ENCODE results near the gene LAMA5.
A peak's percentile ranks its signal among the peaks of the same experiment; 100 is the strongest.

LAMA5 gene

GRCh38 chr20:62368392-62368975, 1.4 kb upstream of the LAMA5 start:
- H3K4me3 ChIP-seq (IDR thresholded peaks at IDR 0.05; ENCODE audit: insufficient read depth, low read depth, low read length) = no peak overlapping the region

GRCh38 chr20:62367633-62368391, 700 bp upstream of the LAMA5 start:
- Histone ChIP-seq H3K27me3 (ENCODE audit: insufficient read depth, low read depth) (peaks cover 16% of the 10 kb centered on the region), H3K9ac (no peak overlapping the region; the same call in 1 of the 2 replicates), H3K4me3 (IDR thresholded peaks at IDR 0.05; ENCODE audit: insufficient read depth, low read depth, low read length) (no peak overlapping the region), H3K4me2 (peak overlapping the region; percentile 88), H3K4me1 (ENCODE audit: low read depth, poor library complexity, severe bottlenecking) (peaks cover 32% of the 10 kb centered on the region), H3K36me3 (ENCODE audit: insufficient read depth) (no peaks in the 10 kb centered on the region), H2AFZ (ENCODE audit: low read depth) (peak overlapping the region; percentile 79), H3K27ac (no peak overlapping the region), H4K20me1 (ENCODE audit: insufficient read depth) (no peaks in the 10 kb centered on the region), H3K79me2 (ENCODE audit: insufficient read depth, low read depth) (no peaks in the 10 kb centered on the region; the same call in 1 of the 2 replicates)
- no peak for TF ChIP-seq CTCF (conservative IDR thresholded peaks at IDR 0.05; ENCODE audit: low read depth, low read length)

More at GRCh38 chr20:62368392-62368975, 1.4 kb upstream of the LAMA5 start:
- Histone ChIP-seq H3K4me1 (ENCODE audit: low read depth, poor library complexity, severe bottlenecking) (peaks cover 32% of the 10 kb centered on the region), H3K4me2 (peak overlapping the region; percentile 37; the same call in 1 of the 2 replicates), H3K9ac (no peak overlapping the region; the same call in 1 of the 2 replicates), H3K27me3 (ENCODE audit: insufficient read depth, low read depth) (peaks cover 16% of the 10 kb centered on the region), H3K79me2 (ENCODE audit: insufficient read depth, low read depth) (no peaks in the 10 kb centered on the region; the same call in 1 of the 2 replicates), H3K36me3 (ENCODE audit: insufficient read depth) (no peaks in the 10 kb centered on the region), H2AFZ (ENCODE audit: low read depth) (no peak overlapping the region), H3K27ac (no peak overlapping the region), H4K20me1 (ENCODE audit: insufficient read depth) (no peaks in the 10 kb centered on the region)
- no peak for TF ChIP-seq CTCF (conservative IDR thresholded peaks at IDR 0.05; ENCODE audit: low read depth, low read length)

- H3K4me2 ChIP-seq = peak overlapping the region; percentile 90
- peak overlapping the region; percentile 82 for H2AFZ ChIP-seq (ENCODE audit: low read depth)
Observed at GRCh38 chr20:62366370-62367135, 559 bp downstream of the LAMA5 start.

More at GRCh38 chr20:62366370-62367135, 559 bp downstream of the LAMA5 start:
- Histone ChIP-seq H3K4me3 (IDR thresholded peaks at IDR 0.05; ENCODE audit: insufficient read depth, low read depth, low read length) (no peak overlapping the region), H3K79me2 (ENCODE audit: insufficient read depth, low read depth) (no peaks in the 10 kb centered on the region; the same call in 1 of the 2 replicates), H4K20me1 (ENCODE audit: insufficient read depth) (no peaks in the 10 kb centered on the region), H3K36me3 (ENCODE audit: insufficient read depth) (no peaks in the 10 kb centered on the region), H3K9ac (peak overlapping the region; percentile 58; the same call in 1 of the 2 replicates), H3K4me1 (ENCODE audit: low read depth, poor library complexity, severe bottlenecking) (peaks cover 32% of the 10 kb centered on the region), H3K27me3 (ENCODE audit: insufficient read depth, low read depth) (peaks cover 16% of the 10 kb centered on the region), H3K27ac (no peak overlapping the region)
- no peak for TF ChIP-seq CTCF (conservative IDR thresholded peaks at IDR 0.05; ENCODE audit: low read depth, low read length)
